PFSK-1 (cell line): ENCODE data around the gene KDM6B.

ENCODE experiments used
- POLR2AphosphoS5 ChIP-seq: IDR thresholded peaks from 2 replicates; pipeline ENCODE4 v1.6.1; 2012; ENCODE audit warnings: low read depth, mild to moderate bottlenecking, control low read depth, low read length, moderate library complexity
- SIN3A ChIP-seq: IDR thresholded peaks from 2 replicates; pipeline ENCODE4 v1.6.1; 2012; ENCODE audit warnings: mild to moderate bottlenecking, low read length, moderate library complexity, borderline replicate concordance; ENCODE audit not compliant: insufficient read depth
- TAF1 ChIP-seq: IDR thresholded peaks from 2 replicates; pipeline ENCODE4 v1.6.1; 2012; ENCODE audit warnings: low read length, control low read depth, borderline replicate concordance; ENCODE audit not compliant: insufficient read depth
- TF ChIP-seq, protein P1 (sequence below), 2 experiments: IDR thresholded peaks; 2 replicates each; pipeline versions ENCODE4 v1.6.1 to v1.8.0; 2011 to 2012; ENCODE audit warnings: low read depth in 2 of 2, low read length in 2 of 2, control low read depth in 1 of 2, inconsistent platforms in 1 of 2, mild to moderate bottlenecking in 1 of 2, moderate library complexity in 1 of 2; ENCODE audit not compliant: insufficient read depth in 1 of 2

GRCh38 chr17:7852919-7853690 lies 19.1 kb downstream of the KDM6B start:
- TF ChIP-seq, protein P1, sequence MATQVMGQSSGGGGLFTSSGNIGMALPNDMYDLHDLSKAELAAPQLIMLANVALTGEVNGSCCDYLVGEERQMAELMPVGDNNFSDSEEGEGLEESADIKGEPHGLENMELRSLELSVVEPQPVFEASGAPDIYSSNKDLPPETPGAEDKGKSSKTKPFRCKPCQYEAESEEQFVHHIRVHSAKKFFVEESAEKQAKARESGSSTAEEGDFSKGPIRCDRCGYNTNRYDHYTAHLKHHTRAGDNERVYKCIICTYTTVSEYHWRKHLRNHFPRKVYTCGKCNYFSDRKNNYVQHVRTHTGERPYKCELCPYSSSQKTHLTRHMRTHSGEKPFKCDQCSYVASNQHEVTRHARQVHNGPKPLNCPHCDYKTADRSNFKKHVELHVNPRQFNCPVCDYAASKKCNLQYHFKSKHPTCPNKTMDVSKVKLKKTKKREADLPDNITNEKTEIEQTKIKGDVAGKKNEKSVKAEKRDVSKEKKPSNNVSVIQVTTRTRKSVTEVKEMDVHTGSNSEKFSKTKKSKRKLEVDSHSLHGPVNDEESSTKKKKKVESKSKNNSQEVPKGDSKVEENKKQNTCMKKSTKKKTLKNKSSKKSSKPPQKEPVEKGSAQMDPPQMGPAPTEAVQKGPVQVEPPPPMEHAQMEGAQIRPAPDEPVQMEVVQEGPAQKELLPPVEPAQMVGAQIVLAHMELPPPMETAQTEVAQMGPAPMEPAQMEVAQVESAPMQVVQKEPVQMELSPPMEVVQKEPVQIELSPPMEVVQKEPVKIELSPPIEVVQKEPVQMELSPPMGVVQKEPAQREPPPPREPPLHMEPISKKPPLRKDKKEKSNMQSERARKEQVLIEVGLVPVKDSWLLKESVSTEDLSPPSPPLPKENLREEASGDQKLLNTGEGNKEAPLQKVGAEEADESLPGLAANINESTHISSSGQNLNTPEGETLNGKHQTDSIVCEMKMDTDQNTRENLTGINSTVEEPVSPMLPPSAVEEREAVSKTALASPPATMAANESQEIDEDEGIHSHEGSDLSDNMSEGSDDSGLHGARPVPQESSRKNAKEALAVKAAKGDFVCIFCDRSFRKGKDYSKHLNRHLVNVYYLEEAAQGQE (IDR thresholded peaks at IDR 0.05; ENCODE audit: insufficient read depth in 1 of 2, low read depth in 2 of 2, low read length in 2 of 2): no peak
- TF ChIP-seq TAF1: no peak
- TF ChIP-seq POLR2AphosphoS5: no peak
- no peak for TF ChIP-seq SIN3A
